MM.1S (cell line): Measurements from ENCODE around the gene TNFRSF4.

ENCODE experiments used
- DNase-seq: peaks from one replicate; pipeline ENCODE4 v3.0.0-alpha.2; 2015
- H2AFZ ChIP-seq: fragments of 300-600 bp; sonication (generic); 2 replicates; pipeline ENCODE4 v1.6.0; 2016; ENCODE audit warnings: antibody characterized with exemption, low read length
- H3F3A ChIP-seq: fragments of 300-600 bp; sonication (generic); 2 replicates; pipeline ENCODE4 v1.6.1; 2016; ENCODE audit warnings: mild to moderate bottlenecking, antibody characterized with exemption, low read length, moderate library complexity, mixed read lengths; ENCODE audit not compliant: insufficient read depth
- H3K27ac ChIP-seq: fragments of 300-600 bp; sonication (generic); 2 replicates; pipeline ENCODE4 v1.5.1; 2016; ENCODE audit warnings: mild to moderate bottlenecking, low read length
- H3K27me3 ChIP-seq: fragments of 300-600 bp; sonication (generic); replicated peaks from 2 replicates; pipeline ENCODE4 v1.6.0; 2016; ENCODE audit warnings: low read length; ENCODE audit not compliant: insufficient read depth
- H3K36me3 ChIP-seq: fragments of 300-600 bp; sonication (generic); replicated peaks from 2 replicates; pipeline ENCODE4 v1.6.1; 2016; ENCODE audit warnings: mild to moderate bottlenecking, low read length, mixed read lengths; ENCODE audit not compliant: insufficient read depth
- H3K4me1 ChIP-seq: fragments of 300-600 bp; sonication (generic); 2 replicates; pipeline ENCODE4 v1.6.1; 2016; ENCODE audit warnings: low read length, mixed read lengths
- H3K4me2 ChIP-seq: fragments of 300-600 bp; sonication (generic); 2 replicates; pipeline ENCODE4 v1.6.0; 2016; ENCODE audit warnings: low read depth, low read length
- H3K4me3 ChIP-seq: fragments of 300-600 bp; sonication (generic); 2 replicates; pipeline ENCODE4 v1.5.1; 2016; ENCODE audit warnings: low read length, mixed read lengths
- H3K79me2 ChIP-seq: fragments of 300-600 bp; sonication (generic); 2 replicates; pipeline ENCODE4 v1.6.1; 2016; ENCODE audit warnings: mixed run types, low read length, mixed read lengths
- H3K9ac ChIP-seq: fragments of 300-600 bp; sonication (generic); 2 replicates; pipeline ENCODE4 v1.6.1; 2016; ENCODE audit warnings: low read length, mixed read lengths
- H3K9me2 ChIP-seq: fragments of 300-600 bp; sonication (generic); replicated peaks from 2 replicates; pipeline ENCODE4 v1.6.1; 2016; ENCODE audit warnings: mild to moderate bottlenecking, low read length, mixed read lengths; ENCODE audit not compliant: insufficient read depth
- H3K9me3 ChIP-seq: fragments of 300-600 bp; sonication (generic); replicated peaks from 2 replicates; pipeline ENCODE4 v1.6.1; 2016; ENCODE audit warnings: mild to moderate bottlenecking, low read length, mixed read lengths; ENCODE audit not compliant: insufficient read depth
- H4K20me1 ChIP-seq: fragments of 300-600 bp; sonication (generic); 2 replicates; pipeline ENCODE4 v1.6.1; 2016; ENCODE audit warnings: mild to moderate bottlenecking, low read length, moderate library complexity, mixed read lengths; ENCODE audit not compliant: insufficient read depth
- EZH2 ChIP-seq: fragments of 300-600 bp; sonication (generic); optimal IDR thresholded peaks from 2 replicates; pipeline ENCODE3; 2017; ENCODE audit warnings: low read depth, mild to moderate bottlenecking, antibody characterized with exemption, low read length, mixed read lengths
- EZH2phosphoT487 ChIP-seq: fragments of 300-600 bp; sonication (generic); IDR thresholded peaks from 2 replicates; pipeline ENCODE4 v1.6.1; 2018; ENCODE audit warnings: antibody characterized with exemption, low read length
- TF ChIP-seq, protein P1 (sequence below): fragments of 300-600 bp; sonication (generic); IDR thresholded peaks from 2 replicates; pipeline ENCODE4 v1.5.1; 2016; ENCODE audit warnings: antibody characterized with exemption, low read length, mixed read lengths

Gene TNFRSF4

GRCh38 chr1:1179983-1180861, 33.7 kb downstream of the TNFRSF4 start:
- no peak for TF ChIP-seq EZH2
- TF ChIP-seq EZH2phosphoT487, result no peak
- TF ChIP-seq, protein P1, sequence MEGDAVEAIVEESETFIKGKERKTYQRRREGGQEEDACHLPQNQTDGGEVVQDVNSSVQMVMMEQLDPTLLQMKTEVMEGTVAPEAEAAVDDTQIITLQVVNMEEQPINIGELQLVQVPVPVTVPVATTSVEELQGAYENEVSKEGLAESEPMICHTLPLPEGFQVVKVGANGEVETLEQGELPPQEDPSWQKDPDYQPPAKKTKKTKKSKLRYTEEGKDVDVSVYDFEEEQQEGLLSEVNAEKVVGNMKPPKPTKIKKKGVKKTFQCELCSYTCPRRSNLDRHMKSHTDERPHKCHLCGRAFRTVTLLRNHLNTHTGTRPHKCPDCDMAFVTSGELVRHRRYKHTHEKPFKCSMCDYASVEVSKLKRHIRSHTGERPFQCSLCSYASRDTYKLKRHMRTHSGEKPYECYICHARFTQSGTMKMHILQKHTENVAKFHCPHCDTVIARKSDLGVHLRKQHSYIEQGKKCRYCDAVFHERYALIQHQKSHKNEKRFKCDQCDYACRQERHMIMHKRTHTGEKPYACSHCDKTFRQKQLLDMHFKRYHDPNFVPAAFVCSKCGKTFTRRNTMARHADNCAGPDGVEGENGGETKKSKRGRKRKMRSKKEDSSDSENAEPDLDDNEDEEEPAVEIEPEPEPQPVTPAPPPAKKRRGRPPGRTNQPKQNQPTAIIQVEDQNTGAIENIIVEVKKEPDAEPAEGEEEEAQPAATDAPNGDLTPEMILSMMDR, result no peak
- Histone ChIP-seq H3K4me3 (no peak overlapping the region), H2AFZ (no peak overlapping the region), H3K36me3 (no peaks in the 10 kb centered on the region), H3K4me1 (no peaks in the 10 kb centered on the region), H3K9me2 (no peaks in the 10 kb centered on the region), H3K27me3 (peaks cover 90% of the 10 kb centered on the region), H3K4me2 (no peak overlapping the region), H3K9ac (no peak overlapping the region), H3K9me3 (no peaks in the 10 kb centered on the region), H3K27ac (no peak overlapping the region), H4K20me1 (no peaks in the 10 kb centered on the region), H3F3A (no peaks in the 10 kb centered on the region), H3K79me2 (no peaks in the 10 kb centered on the region)
- DNase-seq, result no peak

DNA sequence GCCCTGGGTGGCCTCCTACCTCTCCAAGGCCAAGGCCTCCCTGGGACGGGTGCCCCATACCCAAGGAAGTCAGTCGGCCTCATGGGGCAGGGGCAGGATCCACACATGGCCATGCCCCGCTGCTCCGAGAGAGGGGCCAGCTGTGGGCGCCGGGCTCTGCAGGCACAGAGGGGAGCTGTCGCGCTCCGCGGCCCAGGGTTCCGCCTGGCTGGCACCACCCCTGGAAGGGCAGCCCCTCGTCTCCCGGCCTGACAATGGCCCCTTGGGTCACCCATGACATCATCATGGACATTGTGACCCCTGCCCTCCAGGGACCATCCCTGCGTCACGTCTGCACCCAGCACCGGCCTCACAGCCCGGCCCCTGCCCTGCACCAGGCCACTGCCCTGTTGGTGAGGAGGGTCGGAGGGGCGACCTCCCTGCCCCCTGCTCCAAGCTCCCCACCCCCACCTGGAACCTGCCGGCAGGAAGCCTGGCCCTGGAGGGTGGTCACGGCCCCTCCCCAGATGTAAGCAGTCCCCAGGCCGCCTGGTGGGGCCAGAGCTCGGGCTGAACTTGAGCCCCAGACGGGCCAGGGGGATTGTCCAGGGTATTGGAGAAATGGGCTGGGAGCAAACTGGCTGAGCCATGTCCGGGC, 34.5 kb downstream of the TNFRSF4 start:
- Histone ChIP-seq H3K9me2 (no peaks in the 10 kb centered on the region), H3K79me2 (no peaks in the 10 kb centered on the region), H3K27ac (no peak overlapping the region), H3K9ac (no peak overlapping the region), H3K4me3 (no peak overlapping the region), H3K27me3 (peaks cover 91% of the 10 kb centered on the region), H4K20me1 (no peaks in the 10 kb centered on the region), H3F3A (no peaks in the 10 kb centered on the region), H3K4me2 (no peak overlapping the region), H3K9me3 (no peaks in the 10 kb centered on the region), H3K4me1 (no peaks in the 10 kb centered on the region), H3K36me3 (no peaks in the 10 kb centered on the region), H2AFZ (no peak overlapping the region)
- DNase-seq, result no peak
- TF ChIP-seq EZH2phosphoT487 (no peak), EZH2 (no peak)
- TF ChIP-seq, protein P1, result no peak

DNA sequence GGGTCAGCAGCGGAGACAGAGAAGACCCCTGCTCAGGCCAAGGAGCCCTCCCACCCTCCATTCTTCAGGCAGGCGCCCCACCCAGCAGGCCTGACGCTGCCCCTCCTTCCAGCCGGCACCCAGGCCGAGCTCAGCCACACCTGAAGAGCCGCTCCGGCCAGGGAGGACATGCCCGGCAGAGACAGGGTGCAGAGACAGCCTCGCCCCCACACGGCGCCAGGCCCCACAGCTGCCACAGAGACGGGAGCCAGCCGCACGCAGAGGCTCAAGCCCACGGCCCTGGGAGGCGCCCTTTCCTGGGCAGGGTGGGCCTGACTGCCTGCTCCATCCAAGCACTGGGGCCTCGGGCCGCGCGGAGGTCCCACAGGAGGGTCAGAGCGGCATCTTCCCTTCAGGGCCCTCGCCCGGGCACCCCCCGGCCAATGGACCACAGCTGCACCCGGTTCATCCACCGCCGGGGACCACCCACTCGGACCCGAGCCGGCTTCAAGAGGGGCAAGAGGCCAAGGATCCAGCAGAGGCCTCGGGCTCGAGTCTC, 35.1 kb downstream of the TNFRSF4 start:
- Histone ChIP-seq H4K20me1 (no peaks in the 10 kb centered on the region), H3K27ac (no peak overlapping the region), H3K36me3 (no peaks in the 10 kb centered on the region), H3F3A (no peaks in the 10 kb centered on the region), H3K9ac (no peak overlapping the region), H3K27me3 (peaks cover 92% of the 10 kb centered on the region), H3K9me3 (no peaks in the 10 kb centered on the region), H3K4me2 (no peak overlapping the region), H3K4me3 (no peak overlapping the region), H3K79me2 (no peaks in the 10 kb centered on the region), H3K4me1 (no peaks in the 10 kb centered on the region), H2AFZ (no peak overlapping the region), H3K9me2 (no peaks in the 10 kb centered on the region)
- DNase-seq, result no peak
- TF ChIP-seq EZH2 (no peak), EZH2phosphoT487 (no peak)
- TF ChIP-seq, protein P1, result no peak
